Measurements from ENCODE around the gene CAB39L. TPM values are rescaled to one million over a fixed set of nuclear protein-coding genes. Genes with fewer than 3 reads are reported as not detected.

The CAB39L gene
- total and polyA plus RNA-seq, 2 of the 4 experiments (the other 2 are of a cell fraction), result 8.5 to 16.7 TPM

- no peak overlapping the region for H3K14ac ChIP-seq (replicated peaks; ENCODE audit: low read depth, low read length)
- H3K4ac ChIP-seq (ENCODE audit: low read depth, low read length), result no peak overlapping the region
- H3K23ac ChIP-seq (ENCODE audit: low read depth, low read length), result no peak overlapping the region
- intact Hi-C loops (cut with micrococcal nuclease), result no loop called here
- no peaks in the 10 kb centered on the region for H3K27me3 ChIP-seq (ENCODE audit: control insufficient read depth, insufficient read depth, low read length)
- no peak overlapping the region for H3K27ac ChIP-seq (ENCODE audit: insufficient read depth, low read length)
- WGBS, 2 experiments (ENCODE audit: extremely low coverage in 2 of 2, insufficient read length in 1 of 2), result no CpG with 5 or more reads among the region's 2 CpGs
- no peaks in the 10 kb centered on the region for H4K20me1 ChIP-seq (ENCODE audit: insufficient read depth, low read length)
- no peak overlapping the region for H2AK5ac ChIP-seq (ENCODE audit: low read depth, low read length)
- H2BK20ac ChIP-seq (ENCODE audit: low read depth, low read length), result no peak overlapping the region
- no peak overlapping the region for H3K9ac ChIP-seq (ENCODE audit: low read depth, low read length)
- no peak overlapping the region for H3K4me3 ChIP-seq (ENCODE audit: insufficient read depth, low read depth, low read length)
- ATAC-seq (ENCODE audit: low read depth), result 0 out of 2 replicates have a peak, but pooled peaks have one; percentile 27
- H3K79me1 ChIP-seq (ENCODE audit: low read depth in 1 of 2, low read length in 2 of 2), result no peaks in the 10 kb centered on the region
- H3K56ac ChIP-seq (ENCODE audit: extremely low read depth, insufficient read depth, low read length), result no peak overlapping the region
- no peak overlapping the region for H2AFZ ChIP-seq (replicated peaks; ENCODE audit: low read length, poor library complexity)
- CTCF ChIA-PET, result no interaction called here
- H2BK120ac ChIP-seq (ENCODE audit: low read depth, low read length), result peak overlapping the region; percentile 43; the same call in 1 of the 2 replicates
- no peak overlapping the region for H4K91ac ChIP-seq (ENCODE audit: insufficient read depth, low read depth, low read length)
- peaks cover 6% of the 10 kb centered on the region for H3K4me1 ChIP-seq (ENCODE audit: control insufficient read depth, insufficient read depth, low read length)
- H3K18ac ChIP-seq (ENCODE audit: low read depth, low read length), result no peak overlapping the region; the same call in 1 of the 2 replicates
- in situ Hi-C loops (cut with MboI; ENCODE audit: low sequenced_read_pairs), result no loop called here
- no peak for TF ChIP-seq CTCF (conservative IDR thresholded peaks at IDR 0.05; ENCODE audit: low read depth, low read length)
- TF ChIP-seq FOS (IDR thresholded peaks at IDR 0.05; ENCODE audit: low read depth, low read length), result no peak
- no peak for TF ChIP-seq NFE2L2 (IDR thresholded peaks at IDR 0.05; ENCODE audit: low read depth, low read length)
- no peak for TF ChIP-seq USF2 (IDR thresholded peaks at IDR 0.05; ENCODE audit: low read depth, low read length)
- no peak for TF ChIP-seq POLR2A (IDR thresholded peaks at IDR 0.05; ENCODE audit: low read depth, low read length)
- TF ChIP-seq, protein P1, sequence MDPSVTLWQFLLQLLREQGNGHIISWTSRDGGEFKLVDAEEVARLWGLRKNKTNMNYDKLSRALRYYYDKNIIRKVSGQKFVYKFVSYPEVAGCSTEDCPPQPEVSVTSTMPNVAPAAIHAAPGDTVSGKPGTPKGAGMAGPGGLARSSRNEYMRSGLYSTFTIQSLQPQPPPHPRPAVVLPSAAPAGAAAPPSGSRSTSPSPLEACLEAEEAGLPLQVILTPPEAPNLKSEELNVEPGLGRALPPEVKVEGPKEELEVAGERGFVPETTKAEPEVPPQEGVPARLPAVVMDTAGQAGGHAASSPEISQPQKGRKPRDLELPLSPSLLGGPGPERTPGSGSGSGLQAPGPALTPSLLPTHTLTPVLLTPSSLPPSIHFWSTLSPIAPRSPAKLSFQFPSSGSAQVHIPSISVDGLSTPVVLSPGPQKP (IDR thresholded peaks at IDR 0.05; ENCODE audit: borderline replicate concordance, low read depth, low read length), result no peak
- no peak for TF ChIP-seq BHLHE40 (IDR thresholded peaks at IDR 0.05; ENCODE audit: low read depth, low read length)
- no peak for TF ChIP-seq RAD21 (IDR thresholded peaks at IDR 0.05; ENCODE audit: low read length)
- TF ChIP-seq RCOR1 (IDR thresholded peaks at IDR 0.05; ENCODE audit: insufficient replicate concordance, low read length), result no peak
- TF ChIP-seq RFX5 (IDR thresholded peaks at IDR 0.05; ENCODE audit: low read depth, low read length), result no peak
- H2AK9ac ChIP-seq (replicated peaks; ENCODE audit: low read depth, low read length, poor library complexity), result no peak overlapping the region
- H3K36me3 ChIP-seq (ENCODE audit: control insufficient read depth, insufficient read depth, low read length), result no peaks in the 10 kb centered on the region
- peak overlapping the region; percentile 28 for H2BK5ac ChIP-seq (ENCODE audit: low read depth, low read length, poor library complexity, severe bottlenecking)
- no peak overlapping the region for H3K4me2 ChIP-seq (ENCODE audit: low read depth, low read length)
- no peak overlapping the region; a peak in 1 of 4 replicates for H4K8ac ChIP-seq (ENCODE audit: low read depth in 2 of 2, low read length in 2 of 2)
- H3K9me1 ChIP-seq (ENCODE audit: insufficient read depth, low read length), result no peaks in the 10 kb centered on the region
- DNase-seq, result peak; percentile 39
- POLR2A ChIA-PET (ENCODE audit: unreplicated experiment), result no interaction called here
- no peak overlapping the region for H4K5ac ChIP-seq (ENCODE audit: low read depth, low read length)
- H3K9me3 ChIP-seq (ENCODE audit: control insufficient read depth, insufficient read depth, low read length), result 0 out of 2 replicates have a peak, but pooled peaks cover 2% of the 10 kb centered on the region
- no TSS peak for BruUV-seq (replicated peaks)
- peak overlapping the region; percentile 11; the same call in 1 of the 3 replicates for H2BK15ac ChIP-seq (ENCODE audit: low read depth, low read length)
- dilution Hi-C loops (cut with HindIII; ENCODE audit: low sequenced_read_pairs, unreplicated experiment), result no loop called here
Measured at GRCh38 chr13:49366841-49367240, 77.0 kb downstream of the CAB39L start.
